Esophagus squamous epithelium (tissue), 4 donors: Measurements from ENCODE around the gene ALS2.

Experiments
- CTCF ChIP-seq, 6 experiments: fragments of 450-650 bp in 4 of 6; fragments of 200-600 bp in 2 of 6; sonication (generic) in 2 of 6; IDR thresholded peaks; one replicate each; pipeline ENCODE4 v1.5.1; 2016 to 2019; ENCODE audit warnings: antibody characterized with exemption in 6 of 6, mild to moderate bottlenecking in 4 of 6, moderate library complexity in 4 of 6
- POLR2A ChIP-seq, 4 donors: fragments of 450-650 bp; IDR thresholded peaks; one replicate each; pipeline ENCODE4 v1.6.1; 2017; ENCODE audit warnings: antibody characterized with exemption in 4 of 4, mild to moderate bottlenecking in 4 of 4, moderate library complexity in 3 of 4

DNA sequence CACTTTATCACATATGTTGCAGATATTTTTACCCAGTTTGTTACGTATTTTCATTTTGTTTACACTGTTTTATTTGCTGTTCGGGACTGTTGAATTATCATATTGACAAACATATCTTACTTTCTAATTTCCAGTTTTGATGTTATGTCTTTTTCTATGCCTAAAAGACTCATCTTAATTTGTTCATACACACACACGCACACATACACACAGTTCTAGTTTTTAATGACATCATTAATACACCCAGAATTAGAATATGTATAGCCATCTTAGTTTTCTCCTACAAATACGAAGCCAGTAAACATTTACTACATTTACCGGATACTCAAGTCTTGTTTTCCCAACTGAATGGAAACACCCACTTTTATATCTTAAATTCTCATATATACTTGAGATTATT is 29.2 kb downstream of the ALS2 start:
- no peak for TF ChIP-seq CTCF (IDR thresholded peaks at IDR 0.05)
- TF ChIP-seq POLR2A (IDR thresholded peaks at IDR 0.05), result no peak
